CD4-positive, alpha-beta T cell treated with Interleukin-4 for 4 hours (primary cell): Measurements from ENCODE around the gene CEND1.
A peak's percentile ranks its signal among the peaks of the same experiment; 100 is the strongest.

ENCODE experiments used
- DNase-seq: peaks from one replicate; pipeline ENCODE4 v3.0.0-alpha.2; 2020

Gene CEND1

GRCh38 chr11:811446-812245 lies 21.8 kb upstream of the CEND1 start:
- DNase-seq, result no peak

- DNase-seq, result no peak
Observed at GRCh38 chr11:810040-810567, 20.2 kb upstream of the CEND1 start.

DNA sequence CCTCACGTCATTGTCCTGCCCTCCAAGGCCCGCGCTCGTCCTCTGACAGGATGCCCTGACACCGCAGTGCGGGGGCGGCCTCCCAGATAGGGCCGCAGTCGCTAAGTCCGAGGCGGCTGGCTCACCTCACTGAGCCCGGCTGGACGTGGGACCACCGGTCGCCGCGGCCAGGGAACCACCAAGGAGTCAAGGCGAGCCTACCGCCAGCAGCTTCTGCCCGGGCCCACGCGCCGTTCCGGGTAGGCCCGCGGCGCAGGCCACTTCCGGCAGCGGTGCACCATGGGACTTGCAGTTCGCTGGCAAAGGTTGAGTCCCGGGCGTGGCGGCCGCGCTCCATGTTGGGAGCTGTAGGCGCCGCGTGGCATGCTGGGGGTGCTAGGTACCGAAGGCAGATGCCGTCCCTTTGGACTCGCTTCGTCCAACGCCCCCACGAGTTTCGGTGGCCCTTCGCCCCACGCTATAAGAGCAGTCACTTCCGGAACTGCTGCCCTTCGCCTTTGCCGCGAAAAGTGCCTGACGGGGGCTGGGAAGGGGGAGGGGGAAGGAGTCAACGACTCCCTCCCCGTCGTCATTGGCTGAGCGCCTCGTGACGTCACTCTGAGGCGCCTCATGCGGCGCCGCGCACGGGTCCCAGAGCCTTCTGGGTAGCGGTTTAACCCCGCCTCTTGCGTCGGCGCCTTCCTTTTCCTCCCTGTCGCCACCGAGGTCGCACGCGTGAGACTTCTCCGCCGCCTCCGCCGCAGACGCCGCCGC lies 19.6 kb upstream of the CEND1 start, which contains the start of gene RPLP2:
Gene RPLP2, plus strand, starts transcription at position 681 of the 753 bp plus-strand sequence. CDS start 268 bp downstream, outside the sequence.
- peak; percentile 96 for DNase-seq

- DNase-seq, result peak; percentile 44
Observed at GRCh38 chr11:808427-809286, 18.8 kb upstream of the CEND1 start.

DNA sequence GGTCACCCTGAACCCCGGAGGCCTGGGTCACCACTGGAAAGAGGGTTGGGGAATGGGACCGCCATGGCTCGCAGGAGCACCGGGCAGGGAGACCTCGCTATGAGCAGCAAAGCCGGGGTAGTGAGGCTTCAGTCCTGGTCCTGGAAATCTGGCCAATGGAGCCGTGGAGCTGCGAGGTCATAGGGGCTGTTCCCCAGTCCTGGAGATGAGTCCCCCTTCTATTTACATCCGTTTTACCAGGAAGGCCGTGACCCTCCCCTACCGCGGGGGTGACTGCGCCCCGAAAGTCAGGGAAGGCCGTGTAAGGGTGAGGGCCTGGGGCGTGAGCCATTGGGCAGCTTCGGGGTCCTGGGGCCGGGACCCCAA lies 14.7 kb upstream of the CEND1 start:
- DNase-seq, result no peak

GRCh38 chr11:803770-804598 lies 14.1 kb upstream of the CEND1 start:
- no peak for DNase-seq

DNA sequence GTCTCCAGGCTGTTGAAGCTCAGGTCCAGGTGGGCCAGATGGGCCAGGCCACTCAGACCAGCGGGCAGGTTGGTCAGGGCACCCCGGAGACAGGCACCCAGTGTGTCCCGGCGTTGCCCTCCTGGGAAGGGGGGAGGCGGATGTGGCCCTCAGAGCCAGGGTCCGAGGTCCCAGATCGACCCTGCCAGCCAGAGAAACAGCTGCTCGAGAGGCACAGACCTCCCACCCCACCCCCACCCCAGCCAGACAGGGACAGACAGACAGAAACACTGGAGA lies 13.5 kb upstream of the CEND1 start:
- DNase-seq, result no peak

DNA sequence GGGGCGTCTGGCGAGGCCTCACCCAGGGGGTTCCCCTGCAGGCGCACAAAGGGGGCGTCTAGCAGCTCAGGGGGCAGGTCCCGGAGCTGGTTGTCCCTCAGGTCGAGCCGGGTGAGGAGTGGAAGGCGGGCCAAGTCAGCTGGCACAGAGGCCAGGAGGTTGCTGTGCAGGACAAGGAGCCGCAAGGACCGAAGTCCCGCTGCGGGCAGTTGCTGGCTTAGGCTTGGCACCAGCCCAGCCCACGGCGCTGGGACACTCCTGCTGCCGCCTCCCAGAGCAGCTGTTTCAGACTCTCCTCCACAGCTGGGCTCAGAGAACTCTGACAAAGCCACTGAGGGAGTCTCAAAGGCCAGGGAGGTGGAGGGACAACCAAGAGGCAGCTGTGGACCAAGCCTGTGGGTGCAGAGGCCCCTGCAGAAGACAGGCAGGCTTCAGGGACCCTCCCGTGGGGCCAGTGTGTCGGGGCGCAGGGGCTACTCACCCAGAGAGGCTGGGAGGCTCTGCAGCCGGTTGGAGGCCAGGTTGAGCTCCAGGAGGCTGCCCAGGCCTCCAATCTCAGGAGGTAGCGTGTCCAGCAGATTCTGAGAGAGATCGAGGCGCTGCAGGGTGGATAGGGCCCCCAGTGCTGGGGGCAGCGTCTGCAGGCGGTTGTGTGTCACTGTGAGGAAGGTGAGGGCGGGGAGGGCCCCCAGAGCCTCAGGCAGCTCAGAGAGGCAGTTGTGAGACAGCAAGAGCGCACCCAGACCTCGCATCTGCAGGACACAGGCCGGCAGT lies 13.0 kb upstream of the CEND1 start:
- DNase-seq, result no peak

DNA sequence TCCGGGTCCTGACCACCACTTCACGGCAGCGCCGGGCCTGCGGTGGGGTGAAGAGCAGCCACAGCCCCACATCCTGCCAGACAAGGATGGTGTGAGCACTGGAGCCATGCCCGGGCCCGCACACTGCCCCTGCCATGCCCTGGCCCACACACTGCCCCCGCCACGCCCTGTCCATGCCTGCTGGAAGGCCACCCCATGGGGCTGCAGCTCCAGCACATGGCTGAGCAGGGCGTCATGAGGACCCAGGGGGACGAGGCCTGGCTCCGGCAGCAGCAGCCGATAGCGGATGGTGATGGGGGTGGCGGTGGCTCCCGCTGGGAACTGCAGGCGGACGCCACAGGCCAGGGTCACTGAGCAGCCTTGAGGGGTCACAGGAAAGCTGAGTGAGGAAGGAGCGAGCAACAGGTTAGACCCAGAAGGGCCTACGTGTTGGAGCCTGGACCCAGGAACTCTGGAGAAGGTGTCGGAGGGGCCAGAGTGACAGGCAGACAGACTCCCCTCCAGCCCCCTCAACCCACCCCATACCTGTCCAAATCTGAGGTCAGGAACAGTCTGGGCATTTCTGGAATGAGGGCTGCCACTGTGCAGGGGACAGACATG lies 12.2 kb upstream of the CEND1 start:
- no peak for DNase-seq

DNA sequence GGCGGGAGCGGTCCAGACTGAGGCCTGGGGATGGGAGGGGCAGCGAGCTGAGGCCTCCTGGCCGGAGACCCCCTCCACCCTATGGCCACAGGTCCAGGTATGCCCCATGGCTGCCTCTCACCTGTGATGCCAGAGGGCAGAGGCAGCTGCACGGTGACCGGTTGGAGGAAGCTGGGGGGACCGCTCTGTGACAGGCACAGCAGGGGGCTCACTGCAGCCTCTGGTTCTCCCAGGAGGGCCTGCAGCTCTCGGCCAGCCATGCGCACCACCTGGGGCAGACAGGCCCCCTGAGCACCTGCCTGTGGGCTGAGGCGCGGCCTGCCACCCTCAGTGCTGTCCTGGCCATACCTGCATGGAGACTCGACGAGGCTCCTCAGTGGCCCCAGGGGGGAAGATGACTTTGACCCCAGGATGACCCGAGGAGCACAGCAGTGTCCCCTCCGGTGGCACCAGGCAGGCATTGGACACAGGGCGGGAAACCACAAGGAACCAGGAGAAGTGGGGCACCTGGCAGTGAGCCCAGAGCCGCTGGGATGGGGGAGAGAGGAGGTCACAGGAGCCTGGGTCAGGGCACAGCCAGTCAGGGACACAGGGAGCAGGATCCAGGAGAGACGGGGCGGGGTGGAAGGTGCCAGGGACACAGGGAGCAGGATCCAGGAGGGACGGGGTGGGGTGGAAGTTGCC lies 11.3 kb upstream of the CEND1 start:
- no peak for DNase-seq

GRCh38 chr11:800473-800872 lies 10.6 kb upstream of the CEND1 start:
- DNase-seq, result no peak

GRCh38 chr11:799641-800316 lies 9.9 kb upstream of the CEND1 start:
- no peak for DNase-seq

GRCh38 chr11:798093-798713 lies 8.3 kb upstream of the CEND1 start, which contains the start of gene SLC25A22:
Gene SLC25A22, minus strand, starts transcription at chr11:798281. Its CDS starts 3,275 bp downstream, at chr11:795006.
- DNase-seq, result peak; percentile 65

- peak; percentile 86 for DNase-seq
Observed at GRCh38 chr11:797296-798092, 7.6 kb upstream of the CEND1 start.

- DNase-seq, result no peak
Observed at GRCh38 chr11:796565-797295, 6.8 kb upstream of the CEND1 start.

DNA sequence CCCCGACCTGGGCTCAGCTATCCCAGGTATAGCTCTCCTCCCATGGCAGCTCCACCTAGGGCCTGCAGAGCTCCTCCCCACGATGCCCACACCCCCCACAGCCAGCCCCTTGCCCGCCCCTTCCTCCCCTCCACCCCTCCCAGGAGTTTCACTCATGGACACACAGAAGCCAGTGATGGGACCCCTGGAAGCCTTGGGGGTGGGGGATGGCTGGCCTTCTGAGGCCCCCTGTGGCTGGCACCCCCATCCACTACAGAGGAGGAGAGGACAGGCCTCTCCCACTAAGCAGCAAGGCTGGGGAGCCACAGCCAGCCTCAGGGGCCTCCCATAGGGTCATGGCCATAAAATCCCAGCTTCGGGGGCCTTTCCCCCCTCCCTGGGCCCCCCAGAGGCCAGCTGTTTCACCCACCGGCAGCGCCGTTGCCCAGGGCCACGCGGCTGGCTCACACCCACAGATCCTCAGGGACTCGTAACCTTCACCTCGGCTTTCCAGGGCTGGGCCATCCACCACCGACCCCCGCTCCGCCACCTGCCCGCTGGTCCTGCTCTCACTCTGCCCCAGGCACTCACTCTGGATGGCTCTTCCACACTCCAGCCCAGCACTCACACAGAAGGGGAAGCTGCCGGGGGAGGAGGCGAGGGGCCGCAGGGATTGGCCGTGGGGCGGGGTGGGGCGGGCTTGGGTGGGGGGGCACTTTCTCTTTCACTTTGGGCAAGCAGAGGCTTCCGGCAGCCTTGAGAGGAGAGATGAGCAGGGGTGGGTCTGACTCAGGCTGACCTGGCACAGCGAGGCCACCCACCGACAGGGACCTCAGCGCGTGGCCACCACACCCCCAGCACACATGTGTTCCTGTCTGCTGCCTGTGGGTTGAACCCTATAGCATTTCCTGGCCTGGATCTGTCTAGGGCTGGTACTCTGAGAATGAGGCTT lies 6.0 kb upstream of the CEND1 start:
- peak; percentile 82 for DNase-seq
